NCI-H1092 treated with DMSO at 0.1 percent for 48 hours (cell line): Measurements from ENCODE around the gene EED.
"Not testable (repeated sequence)": the region's sequence is repeated elsewhere in the genome, so short reads cannot be mapped to it uniquely, and the experiment has no call there.

Experiments used
- DNase-seq: peaks from one replicate; lab custom pipeline; 2025; lab: John Stamatoyannopoulos, UW

EED gene

DNA sequence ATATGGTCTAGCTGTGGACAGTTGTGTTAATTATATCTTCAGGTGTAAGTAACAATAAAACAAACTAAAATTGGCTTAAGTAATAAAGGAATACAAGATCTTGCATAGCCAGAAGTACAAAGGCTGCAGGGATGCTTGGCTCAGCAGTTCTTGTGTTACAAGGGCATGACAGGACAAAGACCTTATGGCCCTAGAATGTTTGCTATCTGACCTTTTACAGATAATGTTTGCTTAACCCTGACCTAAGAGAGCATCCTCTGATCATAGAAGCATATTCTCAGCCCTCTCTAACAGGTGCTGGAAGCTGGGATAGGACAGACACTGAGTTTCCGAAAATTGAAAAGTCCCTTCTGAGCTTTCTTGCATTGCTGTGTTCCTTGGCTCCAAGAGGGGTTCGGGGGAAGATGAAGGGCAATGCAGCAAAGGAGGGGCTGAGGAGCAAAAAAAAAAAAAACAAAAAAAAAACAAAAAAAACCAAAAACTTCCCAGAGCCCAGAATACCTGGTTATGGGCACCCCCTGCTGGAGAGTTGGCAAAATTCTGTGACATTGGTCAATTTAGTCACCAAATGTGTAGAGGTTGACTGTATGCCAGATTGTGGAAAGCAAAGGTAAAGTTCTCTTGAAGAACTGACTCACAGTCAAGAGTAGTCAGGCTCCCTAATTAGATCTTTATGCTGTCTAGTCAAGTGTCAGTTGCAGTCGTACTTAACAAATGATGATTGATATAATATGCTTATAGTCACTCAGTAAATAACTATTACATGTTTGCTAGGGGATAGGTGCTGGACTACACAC, 47.1 kb downstream of the EED start:
- peak; percentile 32 for DNase-seq

DNA sequence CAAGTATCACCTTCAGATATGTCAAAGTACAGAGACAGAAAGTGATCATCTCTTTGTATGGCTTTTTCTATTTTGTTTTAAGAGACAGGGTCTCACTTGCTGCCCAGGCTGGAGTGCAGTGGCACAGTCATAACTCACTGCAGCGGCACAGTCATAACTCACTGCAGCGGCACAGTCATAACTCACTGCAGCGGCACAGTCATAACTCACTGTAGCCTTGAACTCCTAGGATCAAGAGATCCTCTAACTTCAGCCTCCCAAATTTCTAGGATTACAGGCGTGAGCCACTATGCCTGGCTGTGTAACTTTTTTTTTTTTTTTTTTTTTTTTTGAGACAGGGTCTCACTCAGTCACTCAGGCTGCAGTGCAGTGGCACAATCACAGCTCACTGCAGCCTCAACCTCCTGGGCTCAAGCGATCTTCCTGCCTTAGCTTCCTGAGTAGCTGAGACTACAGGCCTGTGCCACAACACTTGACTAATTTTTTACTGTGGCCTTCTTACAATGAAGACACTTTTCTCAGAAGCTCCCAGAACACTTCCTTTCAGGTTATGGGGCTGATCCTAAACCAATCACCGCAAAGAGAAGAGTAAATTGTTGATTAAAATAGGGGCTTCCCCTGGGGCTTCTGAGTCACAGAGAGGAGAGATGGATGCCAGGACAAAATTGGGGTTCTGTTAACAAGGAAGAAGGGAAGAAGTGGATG, 48.5 kb downstream of the EED start:
- no peak for DNase-seq

DNA sequence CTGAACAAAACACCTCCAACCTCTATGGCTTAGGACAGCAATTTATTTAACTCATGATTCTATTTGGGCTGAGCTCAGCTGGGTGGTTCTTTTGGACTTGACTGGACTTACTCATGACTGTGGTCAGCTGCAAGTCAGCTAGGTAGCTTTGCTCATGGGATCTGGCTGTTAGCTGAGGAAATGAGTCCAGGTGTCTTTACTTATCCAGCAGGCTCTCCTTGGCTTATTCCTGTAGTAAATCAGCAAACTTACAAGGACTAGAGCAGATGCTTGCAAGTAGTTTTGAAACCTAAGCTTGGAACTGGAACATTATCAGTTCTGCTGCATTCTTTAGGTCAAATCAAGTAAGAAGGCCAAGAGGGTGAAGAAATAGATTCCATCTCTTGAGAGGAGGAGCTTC, 49.5 kb downstream of the EED start:
- DNase-seq: no peak

DNA sequence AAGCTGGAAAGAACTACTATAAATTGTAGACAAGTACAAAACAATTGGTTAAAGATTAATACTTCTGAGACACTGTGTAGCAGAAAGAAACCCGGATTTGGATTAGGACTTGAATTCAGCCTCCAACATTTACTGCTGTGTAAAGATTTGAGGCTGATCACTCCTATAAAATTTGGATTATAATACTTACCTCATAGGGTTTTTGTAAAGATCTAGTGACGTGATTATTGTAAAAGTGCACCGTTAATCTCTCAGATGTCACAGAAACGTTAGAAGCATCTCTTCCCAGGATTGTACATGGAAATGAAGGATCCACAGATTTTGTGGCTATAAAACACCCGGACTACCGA, 57.2 kb downstream of the EED start:
- DNase-seq: no peak

DNA sequence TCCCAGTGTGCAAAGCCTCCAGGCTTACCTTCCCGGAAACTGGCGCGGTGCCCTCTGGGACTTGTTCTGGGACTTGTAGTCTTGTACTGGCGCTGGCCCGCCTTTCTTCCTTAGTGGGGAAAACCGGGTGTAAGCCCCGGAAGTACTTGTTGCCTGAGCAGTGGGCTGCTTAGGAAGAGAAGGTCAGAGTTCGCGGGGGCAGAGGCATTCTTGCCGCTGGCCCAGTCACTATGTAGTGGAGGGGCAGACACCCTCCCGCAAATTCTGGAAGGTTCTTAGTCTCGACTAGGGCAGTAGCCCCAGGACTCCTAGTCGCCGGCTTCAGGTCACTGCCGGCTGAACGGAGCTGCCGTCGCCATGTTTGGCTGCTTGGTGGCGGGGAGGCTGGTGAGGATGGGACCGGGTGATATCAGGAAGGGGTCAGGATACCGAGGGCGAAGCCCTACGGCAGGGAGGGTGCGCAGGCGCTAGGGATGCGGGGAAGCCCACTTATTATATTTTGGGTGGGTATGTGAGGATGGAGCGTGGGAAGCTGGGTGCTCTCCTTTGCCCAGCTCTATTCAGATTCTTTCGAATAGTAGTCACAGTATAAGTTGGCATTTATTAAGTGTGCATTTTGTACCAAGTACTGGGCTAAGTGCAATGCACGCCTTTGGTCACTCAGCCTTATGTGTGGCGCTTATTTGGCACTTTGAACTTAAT, 57.7 kb downstream of the EED start, which contains the start of gene HIKESHI:
Gene HIKESHI, plus strand, starts transcription at position 149 of the 702 bp plus-strand sequence. Its CDS starts 209 bp downstream, at position 358.
- DNase-seq: peak; percentile 98

DNA sequence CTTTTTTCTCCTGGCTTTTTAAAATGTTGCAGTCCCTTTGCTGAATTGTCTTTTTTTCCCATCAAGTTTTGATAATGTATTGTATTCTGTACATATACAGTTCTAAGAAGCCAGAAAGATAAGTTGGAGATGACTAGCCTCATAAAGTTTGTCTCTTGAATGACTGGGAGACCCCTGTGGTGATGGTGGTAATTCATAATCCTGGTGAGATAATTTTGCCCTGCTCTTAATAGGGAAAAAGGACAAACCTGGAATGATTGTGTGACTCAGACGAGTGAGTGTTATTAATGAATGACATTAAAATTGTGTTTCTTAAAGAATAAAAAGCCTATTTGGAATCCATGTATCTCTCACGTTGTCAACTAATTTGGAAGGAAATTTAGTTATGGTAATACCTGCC, 58.7 kb downstream of the EED start:
- no peak for DNase-seq

DNA sequence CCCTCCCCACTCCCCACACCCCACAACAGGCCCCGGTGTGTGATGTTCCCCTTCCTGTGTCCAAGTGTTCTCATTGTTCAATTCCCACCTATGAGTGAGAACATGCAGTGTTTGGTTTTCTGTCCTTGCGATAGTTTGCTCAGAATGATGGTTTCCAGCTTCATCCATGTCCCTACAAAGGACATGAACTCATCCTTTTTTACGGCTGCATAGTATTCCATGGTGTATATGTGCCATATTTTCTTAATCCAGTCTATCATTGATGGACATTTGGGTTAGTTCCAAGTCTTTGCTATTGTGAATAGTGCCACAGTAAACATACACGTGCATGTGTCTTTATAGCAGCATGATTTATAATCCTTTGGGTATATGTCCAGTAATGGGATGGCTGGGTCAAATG, 64.2 kb downstream of the EED start:
- not testable (repeated sequence) for DNase-seq

DNA sequence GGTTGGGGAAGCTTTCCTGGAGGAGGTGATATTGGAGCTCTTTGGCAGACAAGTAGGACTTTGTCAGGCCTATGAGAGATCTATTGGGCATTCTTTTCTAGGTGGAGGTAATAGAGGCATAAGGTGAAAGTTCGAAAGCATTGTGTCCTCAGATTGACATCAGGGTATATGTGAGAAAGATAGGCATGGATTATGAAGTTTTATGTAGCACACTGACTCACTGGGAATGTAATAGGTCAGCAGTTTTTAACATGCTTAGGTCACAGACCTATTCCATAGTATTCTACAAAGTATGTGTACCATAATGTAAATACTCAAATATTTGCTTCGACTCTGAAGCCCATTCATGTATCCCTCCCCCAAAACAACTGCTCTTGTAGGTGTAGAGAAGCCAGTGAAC, 69.2 kb downstream of the EED start:
- DNase-seq: no peak

DNA sequence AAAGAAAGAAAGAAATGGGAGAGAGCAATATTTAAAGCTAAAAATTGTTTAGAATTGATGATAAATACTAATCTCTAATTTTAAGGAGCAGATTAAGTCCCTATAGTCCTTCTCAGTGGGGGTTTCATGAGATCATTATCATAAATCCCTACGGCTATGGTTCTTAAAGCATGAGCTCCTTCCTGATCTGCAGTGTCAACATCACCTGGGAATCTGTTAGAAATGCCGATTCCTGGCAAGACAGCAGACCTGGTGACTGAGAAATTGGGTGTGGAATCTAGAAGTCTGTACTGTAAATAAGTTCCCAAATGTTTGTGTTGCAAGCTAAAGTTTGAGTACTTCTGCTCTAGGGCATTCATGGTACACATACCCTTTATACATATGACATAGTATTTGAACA, 70.1 kb downstream of the EED start:
- no peak for DNase-seq
